ENCODE measurements around the gene CTCFL. TPM values are rescaled to one million over a fixed set of nuclear protein-coding genes. Genes with fewer than 3 reads are reported as not detected.

The CTCFL gene
- total RNA-seq, 1 donor from 2014 or later: not detected

DNA sequence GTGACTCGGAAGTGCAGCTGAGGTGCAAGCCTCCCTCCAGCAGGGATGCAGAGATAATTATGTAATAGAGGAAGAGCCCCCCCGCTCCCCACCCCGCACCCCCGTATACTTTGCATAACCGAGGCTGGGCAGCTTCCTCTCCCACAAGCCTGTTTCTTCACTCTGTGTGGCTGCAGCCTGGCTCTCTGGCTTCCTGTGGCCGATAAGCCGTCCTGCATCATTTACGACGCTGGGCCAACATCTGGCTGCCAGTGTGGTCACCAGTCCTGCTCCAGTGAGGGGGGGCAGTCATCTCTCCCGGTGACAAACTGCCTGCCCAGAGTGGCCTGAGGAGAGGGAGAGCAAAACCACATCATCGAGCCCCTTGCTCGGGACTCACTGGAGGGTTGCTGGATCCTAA, 74.5 kb downstream of the CTCFL start:
- Histone ChIP-seq H3K4me3 (no peak overlapping the region), H3K36me3 (no peaks in the 10 kb centered on the region), H3K27me3 (no peaks in the 10 kb centered on the region), H3K27ac (no peak overlapping the region), H3K4me1 (peaks cover 4% of the 10 kb centered on the region), H3K9me3 (no peaks in the 10 kb centered on the region)
- intact Hi-C loops (cut with DNase I): no loop called here
- peak; percentile 82 for DNase-seq
- peak; percentile 89 for ATAC-seq
- TF ChIP-seq, protein P1, sequence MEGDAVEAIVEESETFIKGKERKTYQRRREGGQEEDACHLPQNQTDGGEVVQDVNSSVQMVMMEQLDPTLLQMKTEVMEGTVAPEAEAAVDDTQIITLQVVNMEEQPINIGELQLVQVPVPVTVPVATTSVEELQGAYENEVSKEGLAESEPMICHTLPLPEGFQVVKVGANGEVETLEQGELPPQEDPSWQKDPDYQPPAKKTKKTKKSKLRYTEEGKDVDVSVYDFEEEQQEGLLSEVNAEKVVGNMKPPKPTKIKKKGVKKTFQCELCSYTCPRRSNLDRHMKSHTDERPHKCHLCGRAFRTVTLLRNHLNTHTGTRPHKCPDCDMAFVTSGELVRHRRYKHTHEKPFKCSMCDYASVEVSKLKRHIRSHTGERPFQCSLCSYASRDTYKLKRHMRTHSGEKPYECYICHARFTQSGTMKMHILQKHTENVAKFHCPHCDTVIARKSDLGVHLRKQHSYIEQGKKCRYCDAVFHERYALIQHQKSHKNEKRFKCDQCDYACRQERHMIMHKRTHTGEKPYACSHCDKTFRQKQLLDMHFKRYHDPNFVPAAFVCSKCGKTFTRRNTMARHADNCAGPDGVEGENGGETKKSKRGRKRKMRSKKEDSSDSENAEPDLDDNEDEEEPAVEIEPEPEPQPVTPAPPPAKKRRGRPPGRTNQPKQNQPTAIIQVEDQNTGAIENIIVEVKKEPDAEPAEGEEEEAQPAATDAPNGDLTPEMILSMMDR (IDR thresholded peaks at IDR 0.05): no peak

DNA sequence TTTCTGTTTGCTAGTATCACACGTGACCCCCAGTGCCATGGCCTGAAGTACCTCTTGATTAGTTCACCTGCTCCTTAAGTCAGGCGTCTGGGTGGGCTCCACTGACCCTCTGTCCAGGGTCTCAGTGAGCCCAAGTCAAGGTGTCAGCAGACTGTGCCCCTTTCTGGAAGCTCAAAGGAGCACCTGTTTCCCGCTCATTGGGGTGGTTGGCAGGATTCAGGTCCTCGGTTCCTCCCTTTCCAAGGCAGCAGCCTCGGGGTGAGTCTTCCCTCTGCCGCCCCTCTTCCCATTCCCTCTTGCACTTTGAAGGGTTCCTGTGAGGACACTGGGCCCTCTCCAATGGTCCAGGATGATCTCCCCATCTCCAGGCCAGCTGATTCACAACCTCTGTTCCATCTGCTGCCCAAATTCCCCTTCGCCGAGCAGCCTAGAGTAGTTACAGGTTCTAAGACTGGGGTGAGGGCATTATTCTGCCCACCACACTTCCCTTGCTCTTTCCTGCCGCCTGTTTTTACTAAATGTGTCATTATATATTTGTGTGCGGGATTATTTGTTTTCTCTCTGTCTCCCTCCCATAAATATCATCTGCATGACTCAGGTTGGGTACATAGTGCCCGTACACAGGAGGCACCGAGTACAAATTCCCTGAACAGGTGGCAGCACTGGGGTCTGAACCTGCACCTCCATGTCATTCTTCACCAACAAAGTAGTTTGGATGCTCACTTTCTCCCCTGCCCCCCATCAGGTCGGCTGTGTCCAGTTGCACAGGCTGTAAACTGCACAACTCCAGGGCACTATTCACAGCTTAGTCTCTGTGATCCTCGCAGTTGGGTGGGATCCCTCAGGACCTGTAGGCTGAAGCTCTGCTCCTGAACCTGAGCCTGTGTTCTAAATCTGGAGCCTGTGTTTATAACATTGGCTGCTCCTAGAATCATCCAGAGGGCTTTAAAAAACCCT, 75.3 kb downstream of the CTCFL start:
- no peak overlapping the region for H3K4me3 ChIP-seq
- TF ChIP-seq, protein P1 (IDR thresholded peaks at IDR 0.05): no peak
- H3K27ac ChIP-seq: no peak overlapping the region
- no peaks in the 10 kb centered on the region for H3K9me3 ChIP-seq
- intact Hi-C loops (cut with DNase I): no loop called here
- no peaks in the 10 kb centered on the region for H3K36me3 ChIP-seq
- H3K27me3 ChIP-seq: no peaks in the 10 kb centered on the region
- DNase-seq: no peak
- no peak for ATAC-seq
- peaks cover 4% of the 10 kb centered on the region for H3K4me1 ChIP-seq

DNA sequence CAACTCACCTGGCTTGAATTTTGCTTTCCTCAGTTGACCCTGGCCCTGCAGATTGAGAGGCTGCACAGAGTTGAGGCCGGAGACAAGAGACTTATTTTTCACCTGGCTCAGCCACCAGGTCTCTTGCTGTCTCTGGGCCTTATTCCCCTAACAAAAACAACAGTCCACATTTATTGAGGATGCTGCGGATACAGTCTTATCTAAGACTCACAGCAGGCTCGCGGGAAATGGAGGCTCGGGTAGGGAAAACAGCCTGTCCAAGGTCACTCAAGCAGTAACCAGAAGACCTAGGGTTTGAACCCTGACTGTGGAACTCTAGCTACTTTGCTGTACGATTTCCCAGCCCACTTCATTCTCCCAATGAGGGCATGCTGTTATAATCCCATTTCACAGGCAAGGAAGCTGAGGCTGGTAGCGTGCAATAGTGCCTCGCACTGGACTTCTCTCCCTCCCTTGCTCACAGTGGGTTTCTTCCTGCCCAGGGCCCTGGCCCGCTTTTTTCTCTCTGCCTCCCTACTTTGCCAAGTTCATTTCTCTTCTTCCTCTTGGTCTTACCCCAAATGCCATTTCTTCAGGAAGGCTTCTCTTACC, 76.1 kb downstream of the CTCFL start:
- no peak for ATAC-seq
- no peaks in the 10 kb centered on the region for H3K27me3 ChIP-seq
- no peaks in the 10 kb centered on the region for H3K36me3 ChIP-seq
- DNase-seq: no peak
- no peak overlapping the region for H3K27ac ChIP-seq
- H3K4me3 ChIP-seq: no peak overlapping the region
- no peaks in the 10 kb centered on the region for H3K9me3 ChIP-seq
- H3K4me1 ChIP-seq: peaks cover 4% of the 10 kb centered on the region
- TF ChIP-seq, protein P1 (IDR thresholded peaks at IDR 0.05): no peak
- intact Hi-C loops (cut with DNase I): no loop called here

Other genes with a start within 250 kb of the CTCFL start
- gene SPO11, start 195.3 kb downstream of the CTCFL start, total RNA-seq: not detected
- 14.9 TPM for gene RAE1, start 173.9 kb downstream of the CTCFL start, total RNA-seq
- 13.4 TPM for gene RBM38, start 133.7 kb downstream of the CTCFL start, total RNA-seq
- 4.7 TPM for gene PCK1, start 36.0 kb upstream of the CTCFL start, total RNA-seq
- gene ZBP1, start 95.3 kb upstream of the CTCFL start, total RNA-seq: 2.7 TPM
- gene PMEPA1, start 184.9 kb upstream of the CTCFL start, total RNA-seq: 49.1 TPM